GM19395 (cell line): Measurements from ENCODE around the gene KIAA0930.
A peak's percentile ranks its signal among the peaks of the same experiment; 100 is the strongest.

ENCODE experiments used
- ATAC-seq: cut with Tn5 transposase; IDR thresholded peaks from one replicate; pipeline ENCODE4 v1.9.1; 2021; ENCODE audit warnings: mild to moderate bottlenecking, moderate library complexity; ENCODE audit not compliant: unreplicated experiment

Gene KIAA0930

DNA sequence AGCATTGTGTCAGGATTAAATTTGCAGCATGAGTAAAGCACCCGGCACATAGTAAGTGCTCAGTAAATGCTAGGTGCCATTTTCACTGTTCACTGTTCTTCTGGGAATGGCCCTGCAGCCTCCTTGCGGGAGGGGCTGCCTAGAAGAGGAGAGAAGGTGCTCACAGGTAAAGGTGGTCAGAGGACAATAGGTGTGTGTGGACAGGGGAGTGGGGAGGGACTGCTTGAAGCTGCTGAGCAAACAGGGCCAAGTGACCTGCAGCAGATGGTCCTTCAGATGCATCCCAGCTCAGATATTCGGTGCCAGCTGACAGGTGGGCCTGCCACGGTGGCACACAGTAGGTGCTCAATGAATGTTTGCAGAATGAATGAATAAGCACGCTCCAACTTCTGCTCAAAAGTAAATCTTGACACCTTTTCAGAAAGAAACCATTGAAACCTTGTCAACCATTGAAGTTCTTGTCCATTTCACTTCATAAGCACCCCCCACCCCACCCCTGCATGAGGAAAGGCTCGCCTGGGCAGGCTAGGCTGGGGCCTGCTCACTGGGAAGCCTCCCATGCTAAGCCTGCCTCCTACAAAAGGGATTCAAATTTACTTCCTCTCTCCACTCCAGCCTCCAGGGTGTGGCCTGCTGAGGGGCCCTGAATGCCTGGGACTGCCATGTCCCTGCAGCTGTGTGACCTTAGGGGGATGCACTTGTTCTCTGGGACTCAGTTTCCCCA, 1.6 kb downstream of the KIAA0930 start:
- ATAC-seq: no peak

DNA sequence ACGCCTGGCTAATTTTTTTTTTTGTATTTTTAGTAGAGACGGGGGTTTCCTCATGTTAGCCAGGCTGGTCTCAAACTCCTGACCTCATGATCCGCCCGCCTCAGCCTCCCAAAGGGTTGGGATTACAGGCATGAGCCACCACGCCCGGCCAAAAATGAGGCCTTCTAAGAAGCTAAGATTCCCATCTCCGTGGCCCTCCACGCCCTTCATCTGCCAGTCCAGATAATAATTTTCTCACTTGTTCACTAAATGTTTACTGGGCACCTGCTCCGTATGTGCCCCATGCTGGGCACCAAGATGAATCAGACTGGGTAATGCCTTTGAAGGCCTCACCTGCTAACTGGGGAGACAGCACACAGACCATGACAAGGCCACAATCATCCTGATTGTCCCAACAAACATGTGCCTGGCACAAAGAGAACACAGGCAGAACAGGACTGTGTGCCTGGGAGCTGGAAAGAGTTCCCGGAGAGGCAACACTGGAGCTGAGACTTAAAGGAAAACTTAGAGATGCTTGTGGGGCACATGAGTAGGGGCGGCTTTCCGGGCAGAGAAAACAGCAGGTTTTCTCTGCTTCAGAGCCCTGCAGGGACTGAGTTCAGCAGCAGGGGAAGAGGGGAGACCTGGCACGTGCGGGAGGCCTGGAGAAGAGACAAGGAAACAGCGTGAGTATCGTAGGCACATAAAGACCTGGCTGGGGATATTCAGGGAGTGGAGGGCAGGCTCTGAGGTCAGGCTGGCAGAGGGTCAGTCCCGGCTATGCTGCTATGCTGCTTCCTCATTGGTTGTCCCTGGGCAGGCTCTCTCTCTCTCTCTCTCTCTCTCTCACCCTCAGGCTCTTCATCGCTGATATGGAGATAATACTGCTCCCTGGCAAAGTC, 2.4 kb downstream of the KIAA0930 start:
- no peak for ATAC-seq

GRCh38 chr22:45237065-45237990, 3.4 kb downstream of the KIAA0930 start:
- no peak for ATAC-seq

GRCh38 chr22:45235851-45236342, 4.8 kb downstream of the KIAA0930 start:
- peak; percentile 28 for ATAC-seq

GRCh38 chr22:45235101-45235777, 5.5 kb downstream of the KIAA0930 start:
- peak; percentile 79 for ATAC-seq

GRCh38 chr22:45233827-45234226, 6.9 kb downstream of the KIAA0930 start:
- no peak for ATAC-seq

- no peak for ATAC-seq
Observed at GRCh38 chr22:45233386-45233785, 7.3 kb downstream of the KIAA0930 start.

DNA sequence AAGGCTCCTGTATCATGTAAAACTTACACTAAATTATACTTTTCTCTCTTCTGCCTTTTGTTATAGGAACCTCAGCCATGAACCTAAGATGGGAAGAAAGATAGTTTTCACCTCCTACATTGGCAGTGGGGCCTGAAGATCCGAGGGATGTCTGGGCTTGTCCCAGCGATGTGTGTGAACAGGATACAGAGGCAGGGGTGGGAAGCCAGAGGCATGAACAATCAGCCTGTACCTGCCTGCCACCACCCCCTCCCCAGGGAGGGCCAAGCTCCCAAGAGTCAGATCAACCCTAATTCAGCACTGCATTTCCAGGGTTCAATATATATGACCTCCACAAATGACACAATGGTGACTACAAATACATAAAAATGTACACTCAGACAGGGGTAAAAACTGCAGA, 9.4 kb downstream of the KIAA0930 start:
- ATAC-seq: no peak

- ATAC-seq: no peak
Observed at GRCh38 chr22:45230026-45230721, 10.5 kb downstream of the KIAA0930 start.

DNA sequence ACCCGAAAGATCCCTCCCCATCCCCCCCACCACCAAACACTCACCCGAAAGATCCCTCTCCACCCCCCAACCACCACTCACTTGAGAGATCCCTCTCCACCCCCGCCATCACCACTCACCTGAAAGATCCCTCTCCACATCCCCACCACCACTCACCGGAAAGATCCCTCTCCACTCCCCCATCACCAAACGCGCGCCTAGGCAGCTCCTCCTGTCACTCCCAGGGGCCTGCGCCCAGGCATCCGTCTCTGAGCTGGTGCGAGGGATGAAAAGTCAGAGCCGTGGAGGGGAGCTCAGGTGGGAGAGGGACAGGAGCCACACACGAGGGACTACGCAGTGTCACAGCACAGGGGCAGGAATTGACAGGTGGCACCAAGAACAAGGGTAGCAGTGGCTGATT, 11.5 kb downstream of the KIAA0930 start:
- ATAC-seq: no peak

DNA sequence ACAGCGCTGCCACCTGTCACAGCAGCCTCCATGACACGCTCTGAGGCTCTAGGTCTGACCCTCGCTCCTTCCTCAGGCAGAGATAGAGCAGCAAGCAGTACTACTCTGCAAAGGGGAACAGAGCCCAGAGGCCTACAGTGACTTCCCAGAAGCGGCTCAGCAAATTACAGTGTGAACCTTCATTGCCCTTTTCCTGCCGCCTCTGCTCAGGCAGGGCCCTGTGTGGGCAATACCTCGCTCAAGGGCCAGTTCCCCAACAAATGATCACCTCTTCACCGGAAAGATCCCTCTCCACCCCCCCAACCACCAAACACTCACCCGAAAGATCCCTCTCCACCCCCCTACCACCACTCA, 12.3 kb downstream of the KIAA0930 start:
- no peak for ATAC-seq

GRCh38 chr22:45227645-45228400, 12.9 kb downstream of the KIAA0930 start:
- no peak for ATAC-seq

- no peak for ATAC-seq
Observed at GRCh38 chr22:45226503-45227186, 14.0 kb downstream of the KIAA0930 start.

DNA sequence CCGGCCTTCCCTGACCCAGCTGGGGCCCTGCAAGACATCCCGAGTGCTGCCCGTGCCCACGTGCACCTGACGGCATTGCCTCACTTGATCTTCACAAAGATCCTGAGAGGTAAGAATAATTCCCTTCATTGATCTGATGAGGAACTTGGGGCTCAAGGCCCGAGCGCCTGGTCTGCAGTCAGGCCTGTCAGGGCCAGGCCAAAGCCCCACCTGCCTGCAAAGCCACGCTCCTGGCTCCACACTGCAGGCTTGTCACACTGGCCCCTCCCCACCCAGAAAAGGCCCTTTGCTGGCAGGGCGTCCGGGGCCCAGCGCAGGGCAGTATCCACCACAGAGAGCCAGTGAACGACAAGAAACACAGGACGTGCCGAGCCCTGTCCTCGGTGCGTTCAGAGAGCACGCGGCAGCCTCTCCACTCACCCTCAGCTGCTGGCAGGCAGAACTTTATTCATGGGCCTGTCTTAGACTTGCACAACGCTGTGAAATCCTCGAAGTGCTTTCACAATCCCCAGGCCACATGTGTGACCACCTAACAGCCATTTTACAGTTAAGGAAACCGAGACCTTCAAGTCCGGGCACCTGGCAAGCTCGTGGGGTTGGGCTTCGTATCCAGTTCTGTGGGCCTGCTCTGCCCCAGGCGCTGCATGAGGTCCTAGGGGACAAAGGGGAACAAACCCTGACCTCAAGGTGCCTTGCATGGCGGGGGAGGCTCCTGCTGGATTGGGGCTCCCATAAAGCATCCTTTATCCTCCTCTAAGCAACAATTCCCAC, 14.8 kb downstream of the KIAA0930 start:
- ATAC-seq: no peak

GRCh38 chr22:45224988-45225731, 15.5 kb downstream of the KIAA0930 start:
- no peak for ATAC-seq

GRCh38 chr22:45224331-45224730, 16.4 kb downstream of the KIAA0930 start:
- no peak for ATAC-seq
